ENCODE measurements around the gene HMCN1.

Gene HMCN1

GRCh38 chr1:185733818-185734735 lies at the start of gene HMCN1:
HMCN1 (plus strand) TSS chr1:185734391; CDS start chr1:185734780, 389 bp downstream.
- peak within 1 kb of the TSS; percentile 51 for H3K4me3 ChIP-seq (ENCODE audit: low read depth, low read length)
- no peak for DNase-seq (ENCODE audit: low read depth)

GRCh38 chr1:185686821-185687778 lies 47.1 kb upstream of the HMCN1 start:
- DNase-seq (ENCODE audit: low read depth) = no peak
- H3K4me3 ChIP-seq (ENCODE audit: low read depth, low read length) = no peak overlapping the region

- no peak for DNase-seq (ENCODE audit: low read depth)
- no peak overlapping the region for H3K4me3 ChIP-seq (ENCODE audit: low read depth, low read length)
These were observed 43.7 kb upstream of the HMCN1 start for GRCh38 chr1:185690527-185690926.

GRCh38 chr1:185693654-185694053 lies 40.5 kb upstream of the HMCN1 start:
- no peak overlapping the region for H3K4me3 ChIP-seq (ENCODE audit: low read depth, low read length)
- no peak for DNase-seq (ENCODE audit: low read depth)

- no peak overlapping the region for H3K4me3 ChIP-seq (ENCODE audit: low read depth, low read length)
- DNase-seq (ENCODE audit: low read depth) = no peak
These were observed 40.1 kb upstream of the HMCN1 start for GRCh38 chr1:185694081-185694480.

GRCh38 chr1:185695299-185695698 lies 38.9 kb upstream of the HMCN1 start:
- no peak overlapping the region for H3K4me3 ChIP-seq (ENCODE audit: low read depth, low read length)
- no peak for DNase-seq (ENCODE audit: low read depth)

- H3K4me3 ChIP-seq (ENCODE audit: low read depth, low read length) = no peak overlapping the region
- DNase-seq (ENCODE audit: low read depth) = no peak
These were observed 37.6 kb upstream of the HMCN1 start for GRCh38 chr1:185696422-185697150.

- H3K4me3 ChIP-seq (ENCODE audit: low read depth, low read length) = no peak overlapping the region
- DNase-seq (ENCODE audit: low read depth) = no peak
These were observed 34.3 kb upstream of the HMCN1 start for GRCh38 chr1:185699874-185700273.

GRCh38 chr1:185701650-185702049 lies 32.5 kb upstream of the HMCN1 start:
- H3K4me3 ChIP-seq (ENCODE audit: low read depth, low read length) = no peak overlapping the region
- no peak for DNase-seq (ENCODE audit: low read depth)

- no peak overlapping the region for H3K4me3 ChIP-seq (ENCODE audit: low read depth, low read length)
- no peak for DNase-seq (ENCODE audit: low read depth)
These were observed 30.0 kb upstream of the HMCN1 start for GRCh38 chr1:185704181-185704580.

- DNase-seq (ENCODE audit: low read depth) = no peak
- no peak overlapping the region for H3K4me3 ChIP-seq (ENCODE audit: low read depth, low read length)
These were observed 18.1 kb upstream of the HMCN1 start for GRCh38 chr1:185716095-185716494.

GRCh38 chr1:185719021-185719420 lies 15.2 kb upstream of the HMCN1 start:
- H3K4me3 ChIP-seq (ENCODE audit: low read depth, low read length) = no peak overlapping the region
- peak; percentile 93 for DNase-seq (ENCODE audit: low read depth)

- H3K4me3 ChIP-seq (ENCODE audit: low read depth, low read length) = no peak overlapping the region
- no peak for DNase-seq (ENCODE audit: low read depth)
These were observed 13.4 kb upstream of the HMCN1 start for GRCh38 chr1:185720633-185721272.

- DNase-seq (ENCODE audit: low read depth) = no peak
- H3K4me3 ChIP-seq (ENCODE audit: low read depth, low read length) = no peak overlapping the region
These were observed 12.6 kb upstream of the HMCN1 start for GRCh38 chr1:185721553-185721952.

GRCh38 chr1:185722098-185722497 lies 12.1 kb upstream of the HMCN1 start:
- no peak for DNase-seq (ENCODE audit: low read depth)
- no peak overlapping the region for H3K4me3 ChIP-seq (ENCODE audit: low read depth, low read length)

GRCh38 chr1:185727726-185728125 lies 6.5 kb upstream of the HMCN1 start:
- no peak overlapping the region for H3K4me3 ChIP-seq (ENCODE audit: low read depth, low read length)
- DNase-seq (ENCODE audit: low read depth) = no peak

- DNase-seq (ENCODE audit: low read depth) = no peak
- no peak overlapping the region for H3K4me3 ChIP-seq (ENCODE audit: low read depth, low read length)
These were observed 2.7 kb upstream of the HMCN1 start for GRCh38 chr1:185731446-185731845.

- DNase-seq (ENCODE audit: low read depth) = no peak
- H3K4me3 ChIP-seq (ENCODE audit: low read depth, low read length) = no peak overlapping the region
These were observed 1.2 kb upstream of the HMCN1 start for GRCh38 chr1:185732951-185733350.

Measured in skeletal muscle cell (primary cell).